IPS DF 6.9 (cell line): ENCODE data around the gene ENPP5.
"Not testable (repeated sequence)": the region's sequence is repeated elsewhere in the genome, so short reads cannot be mapped to it uniquely, and the experiment has no call there.

Experiments
- DNase-seq: peaks from one replicate; pipeline ENCODE4 v3.0.0-alpha.2; 2013; ENCODE audit warnings: low read depth, low spot score
- H3K27ac ChIP-seq: one replicate; pipeline ENCODE4 v1.5.1; 2013; ENCODE audit warnings: low read length, control low read depth
- H3K27me3 ChIP-seq: 2 replicates; pipeline ENCODE4 v1.6.1; 2013; ENCODE audit warnings: mild to moderate bottlenecking, low read length; ENCODE audit not compliant: control insufficient read depth, insufficient read depth
- H3K36me3 ChIP-seq: 2 replicates; pipeline ENCODE4 v1.6.1; 2013; ENCODE audit warnings: low read length; ENCODE audit not compliant: control insufficient read depth, insufficient read depth
- H3K4me1 ChIP-seq: 2 replicates; pipeline ENCODE4 v1.6.1; 2013; ENCODE audit warnings: low read length; ENCODE audit not compliant: control insufficient read depth, insufficient read depth
- H3K4me3 ChIP-seq: 2 replicates; pipeline ENCODE4 v1.5.1; 2013; ENCODE audit warnings: mild to moderate bottlenecking, low read length
- H3K9me3 ChIP-seq: 2 replicates; pipeline ENCODE4 v1.6.1; 2013; ENCODE audit warnings: low read length, inconsistent platforms; ENCODE audit not compliant: control insufficient read depth, insufficient read depth
- WGBS: extraction: QIAGEN DNeasy Blood & Tissue Kit; methylation state at CpG from one replicate; pipeline ENCODE4 v1.1.7; 2013; ENCODE audit warnings: mixed read lengths, missing lambda C conversion rate; ENCODE audit not compliant: insufficient read length, insufficient coverage; 5-methylcytosine and 5-hydroxymethylcytosine counted together

ENPP5 gene

DNA sequence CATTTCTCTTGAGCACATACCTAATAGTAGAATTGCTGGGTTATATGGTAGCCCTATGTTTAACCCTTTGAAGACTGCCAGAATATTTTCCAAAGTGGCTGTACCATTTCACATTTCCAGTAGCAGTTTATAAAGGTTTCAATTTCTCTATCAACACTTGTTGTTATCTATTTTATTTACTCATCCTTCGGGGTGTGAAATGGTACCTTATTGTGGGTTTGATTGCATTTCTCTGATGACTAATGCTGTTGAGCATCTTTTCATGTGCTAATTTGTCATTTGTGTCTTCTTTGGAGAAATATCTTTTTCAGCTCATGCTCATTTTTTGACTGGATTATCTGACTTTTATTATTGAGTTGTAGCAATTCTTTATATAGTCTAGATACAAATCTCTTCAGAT lies 35.6 kb downstream of the ENPP5 start:
- no peaks in the 10 kb centered on the region for H3K9me3 ChIP-seq
- H3K27me3 ChIP-seq, result no peaks in the 10 kb centered on the region; the same call in 1 of the 2 replicates
- H3K36me3 ChIP-seq, result no peaks in the 10 kb centered on the region
- H3K4me3 ChIP-seq, result no peak overlapping the region
- no CpG with 5 or more reads among the region's 1 CpG for WGBS
- H3K4me1 ChIP-seq, result no peaks in the 10 kb centered on the region
- H3K27ac ChIP-seq, result no peak overlapping the region
- no peak for DNase-seq

DNA sequence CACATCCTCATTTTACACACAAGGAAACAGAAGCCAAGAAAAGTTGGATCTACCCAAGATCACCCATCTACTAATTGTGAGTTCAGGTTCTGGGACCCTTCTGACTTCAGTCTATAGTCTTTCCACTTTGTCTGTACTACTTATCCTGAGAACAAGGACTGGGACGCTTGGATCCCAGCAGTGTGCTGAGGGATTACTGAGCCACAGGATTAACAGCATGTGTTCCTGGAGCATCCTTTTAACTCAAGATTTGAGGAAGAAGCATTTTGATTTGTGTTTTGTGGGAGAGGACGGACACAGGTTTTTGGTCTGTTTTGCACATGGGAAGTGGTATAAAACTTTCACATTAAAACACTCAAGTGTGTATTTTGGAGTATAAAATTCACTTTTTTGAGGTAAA lies 36.6 kb downstream of the ENPP5 start:
- WGBS, result no CpG with 5 or more reads among the region's 2 CpGs
- H3K27ac ChIP-seq, result no peak overlapping the region
- no peaks in the 10 kb centered on the region for H3K9me3 ChIP-seq
- DNase-seq, result no peak
- H3K4me3 ChIP-seq, result no peak overlapping the region
- no peaks in the 10 kb centered on the region for H3K36me3 ChIP-seq
- no peaks in the 10 kb centered on the region for H3K4me1 ChIP-seq
- H3K27me3 ChIP-seq, result no peaks in the 10 kb centered on the region; the same call in 1 of the 2 replicates

DNA sequence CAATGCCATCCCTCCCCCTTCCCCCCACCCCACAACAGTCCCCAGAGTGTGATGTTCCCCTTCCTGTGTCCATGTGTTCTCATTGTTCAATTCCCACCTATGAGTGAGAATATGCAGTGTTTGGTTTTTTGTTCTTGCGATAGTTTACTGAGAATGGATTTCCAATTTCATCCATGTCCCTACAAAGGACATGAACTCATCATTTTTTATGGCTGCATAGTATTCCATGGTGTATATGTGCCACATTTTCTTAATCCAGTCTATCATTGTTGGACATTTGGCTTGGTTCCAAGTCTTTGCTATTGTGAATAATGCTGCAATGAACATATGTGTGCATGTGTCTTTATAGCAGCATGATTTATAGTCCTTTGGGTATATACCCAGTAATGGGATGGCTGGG lies 39.5 kb downstream of the ENPP5 start:
- not testable (repeated sequence) for H3K9me3 ChIP-seq, H3K36me3 ChIP-seq, H3K4me3 ChIP-seq, DNase-seq, H3K27ac ChIP-seq, H3K27me3 ChIP-seq, H3K4me1 ChIP-seq
- WGBS, result no CpG with 5 or more reads among the region's 1 CpG

DNA sequence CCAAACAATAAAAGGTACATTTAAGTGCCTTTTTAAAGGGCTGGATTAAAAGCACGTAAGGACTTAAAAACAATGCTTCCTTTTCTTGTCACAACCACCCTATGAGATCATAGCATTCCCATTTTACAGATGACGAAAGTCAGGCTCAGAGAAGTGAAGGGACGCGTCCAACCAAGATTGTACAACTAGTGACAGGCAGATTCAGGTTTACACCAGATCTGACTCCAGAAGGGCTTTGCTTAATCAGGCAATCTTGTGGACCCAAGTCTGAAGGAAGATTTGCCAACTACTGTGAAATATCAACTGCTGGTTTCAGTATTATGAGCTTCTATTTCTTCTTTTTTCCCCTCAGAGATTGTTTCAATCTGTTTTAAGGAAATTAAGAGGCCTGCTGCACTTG lies 40.1 kb downstream of the ENPP5 start:
- peaks cover 1% of the 10 kb centered on the region; the same call in 1 of the 2 replicates for H3K27me3 ChIP-seq
- WGBS, result no CpG with 5 or more reads among the region's 4 CpGs
- no peaks in the 10 kb centered on the region for H3K36me3 ChIP-seq
- H3K27ac ChIP-seq, result no peak overlapping the region
- H3K9me3 ChIP-seq, result no peaks in the 10 kb centered on the region
- no peak overlapping the region; the same call in 1 of the 2 replicates for H3K4me3 ChIP-seq
- no peak for DNase-seq
- H3K4me1 ChIP-seq, result no peaks in the 10 kb centered on the region

DNA sequence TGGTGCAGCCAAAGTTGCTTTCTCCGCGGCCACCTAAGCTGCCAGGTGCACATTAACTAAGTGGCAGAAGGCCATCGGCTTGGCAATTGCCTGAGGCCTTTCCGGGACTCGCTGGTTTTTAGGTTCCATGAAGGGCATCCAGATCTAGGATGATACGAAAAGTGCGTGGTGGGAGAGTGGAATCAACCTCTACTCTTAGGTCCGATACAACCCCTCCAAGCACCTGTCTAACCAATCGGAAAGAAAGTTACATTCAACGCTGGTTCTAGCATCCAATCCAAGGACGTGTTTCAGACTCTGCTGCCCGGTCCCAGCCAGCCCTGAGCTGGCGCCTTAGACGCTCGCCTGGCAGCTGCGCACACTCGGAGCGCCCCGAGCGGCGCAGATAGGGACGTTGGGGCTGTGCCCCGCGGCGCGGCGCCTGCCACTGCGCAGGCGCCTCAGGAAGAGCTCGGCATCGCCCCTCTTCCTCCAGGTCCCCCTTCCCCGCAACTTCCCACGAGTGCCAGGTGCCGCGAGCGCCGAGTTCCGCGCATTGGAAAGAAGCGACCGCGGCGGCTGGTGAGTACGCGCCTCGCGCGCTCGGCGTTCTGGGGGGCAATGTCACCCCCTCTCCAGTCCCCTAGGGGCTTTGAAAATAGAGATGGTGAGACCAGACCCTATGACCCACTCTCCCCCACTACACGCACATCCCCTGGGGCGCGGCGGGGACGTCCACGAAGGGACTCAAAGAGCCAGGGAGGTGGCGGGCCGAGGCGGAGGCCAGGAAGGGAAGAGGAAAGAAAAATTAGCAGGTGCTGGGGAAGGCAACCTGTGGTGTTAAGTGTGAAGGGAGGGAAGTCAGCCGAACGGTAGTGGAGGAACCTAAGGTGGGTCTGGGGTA lies 40.9 kb downstream of the ENPP5 start, which contains the start of gene ENPP4:
Gene ENPP4 (plus strand): TSS at position 361 of the 883 bp plus-strand sequence. CDS start 9,595 bp downstream, outside the sequence.
- DNase-seq, result peak; percentile 91
- WGBS, result no CpG with 5 or more reads among the region's 61 CpGs
- H3K4me1 ChIP-seq, result no peaks in the 10 kb centered on the region
- no peaks in the 10 kb centered on the region for H3K9me3 ChIP-seq
- H3K27ac ChIP-seq, result no peak within 1 kb of the TSS
- H3K27me3 ChIP-seq, result peaks cover 1% of the 10 kb centered on the region; the same call in 1 of the 2 replicates
- no peaks in the 10 kb centered on the region for H3K36me3 ChIP-seq
- H3K4me3 ChIP-seq, result peak within 1 kb of the TSS; percentile 72; the same call in 1 of the 2 replicates

DNA sequence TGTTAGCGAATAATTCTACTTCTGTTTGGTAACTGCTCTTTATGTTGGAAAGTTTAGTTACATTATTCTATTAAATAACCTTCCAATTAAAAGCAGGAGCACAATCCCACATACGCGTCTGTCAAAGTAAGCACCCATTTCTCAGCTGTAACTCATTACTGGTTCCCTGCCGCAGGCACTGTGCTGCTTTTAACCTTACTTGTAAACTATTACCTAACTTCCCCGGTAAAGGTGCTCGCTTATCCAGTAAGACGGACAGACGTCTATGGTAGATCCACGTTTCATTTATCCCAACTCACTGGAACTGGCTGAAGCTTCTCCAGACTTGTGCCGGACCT lies 41.5 kb downstream of the ENPP5 start:
- Histone ChIP-seq H3K27me3 (peaks cover 1% of the 10 kb centered on the region; the same call in 1 of the 2 replicates), H3K36me3 (no peaks in the 10 kb centered on the region), H3K27ac (no peak overlapping the region), H3K9me3 (no peaks in the 10 kb centered on the region), H3K4me1 (no peaks in the 10 kb centered on the region), H3K4me3 (peak overlapping the region; percentile 72; the same call in 1 of the 2 replicates)
- WGBS, result no CpG with 5 or more reads among the region's 10 CpGs
- DNase-seq, result no peak

DNA sequence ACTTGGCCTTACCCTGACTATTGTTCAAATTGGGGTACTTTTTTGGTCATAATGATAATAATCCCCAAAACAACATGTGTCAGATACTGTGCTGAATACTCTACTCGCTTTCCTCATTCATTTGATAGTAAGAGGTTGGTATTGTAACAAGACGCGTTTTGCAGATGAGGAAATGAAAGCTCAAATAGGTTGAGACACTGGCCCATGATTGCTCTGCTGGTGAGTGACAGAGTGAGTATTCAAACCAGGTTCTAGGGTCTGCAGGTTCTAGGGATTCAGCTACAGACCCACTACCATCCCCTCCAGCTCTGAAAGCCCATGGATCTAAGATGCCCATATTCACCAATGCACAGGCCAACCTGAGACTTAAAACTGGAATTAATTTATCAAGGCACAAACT lies 42.3 kb downstream of the ENPP5 start:
- WGBS, result no CpG with 5 or more reads among the region's 3 CpGs
- peaks cover 1% of the 10 kb centered on the region; the same call in 1 of the 2 replicates for H3K27me3 ChIP-seq
- no peaks in the 10 kb centered on the region for H3K36me3 ChIP-seq
- H3K4me3 ChIP-seq, result no peak overlapping the region
- no peaks in the 10 kb centered on the region for H3K4me1 ChIP-seq
- no peak for DNase-seq
- no peak overlapping the region for H3K27ac ChIP-seq
- no peaks in the 10 kb centered on the region for H3K9me3 ChIP-seq

DNA sequence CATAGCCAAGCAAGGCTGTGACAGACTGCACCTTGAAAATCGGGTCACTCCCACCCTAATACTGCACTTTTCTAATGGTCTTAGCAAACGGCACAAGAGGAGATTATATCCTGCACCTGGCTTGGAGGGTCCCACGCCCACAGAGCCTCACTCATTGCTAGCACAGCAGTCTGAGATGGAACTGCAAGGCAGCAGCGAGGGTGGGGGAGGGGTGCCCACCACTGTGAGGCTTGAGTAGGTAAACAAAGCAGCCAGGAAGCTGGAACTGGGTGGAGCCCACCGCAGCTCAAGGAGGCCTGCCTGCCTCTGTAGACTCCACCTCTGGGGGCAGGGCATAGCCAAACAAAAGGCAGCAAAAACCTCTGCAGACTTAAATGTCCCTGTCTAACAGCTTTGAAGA lies 51.1 kb downstream of the ENPP5 start:
- not testable (repeated sequence) for H3K4me1 ChIP-seq, H3K27me3 ChIP-seq, DNase-seq, H3K9me3 ChIP-seq, H3K27ac ChIP-seq, H3K36me3 ChIP-seq, H3K4me3 ChIP-seq
- no CpG with 5 or more reads among the region's 5 CpGs for WGBS

DNA sequence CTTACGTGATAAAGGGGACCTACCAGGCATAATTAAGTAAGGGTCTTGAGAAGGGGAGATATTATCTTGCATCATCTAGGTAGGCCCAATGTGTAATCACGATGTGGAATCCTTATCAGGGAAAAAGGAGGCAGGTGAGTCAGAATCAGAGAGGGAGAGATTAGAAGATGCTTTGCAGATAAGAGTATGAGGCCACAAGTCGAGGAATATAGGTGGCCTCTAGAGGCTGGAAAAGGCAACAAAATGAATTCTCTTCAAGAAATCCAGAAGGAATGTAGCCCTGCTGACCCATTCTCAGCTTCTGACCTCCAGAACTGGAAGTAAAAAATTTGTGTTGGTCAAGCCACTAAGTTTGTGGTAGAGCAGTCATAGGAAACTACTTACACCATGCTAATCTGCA lies 51.9 kb downstream of the ENPP5 start:
- H3K36me3 ChIP-seq, result no peaks in the 10 kb centered on the region
- WGBS, result no CpG with 5 or more reads among the region's 3 CpGs
- DNase-seq, result no peak

DNA sequence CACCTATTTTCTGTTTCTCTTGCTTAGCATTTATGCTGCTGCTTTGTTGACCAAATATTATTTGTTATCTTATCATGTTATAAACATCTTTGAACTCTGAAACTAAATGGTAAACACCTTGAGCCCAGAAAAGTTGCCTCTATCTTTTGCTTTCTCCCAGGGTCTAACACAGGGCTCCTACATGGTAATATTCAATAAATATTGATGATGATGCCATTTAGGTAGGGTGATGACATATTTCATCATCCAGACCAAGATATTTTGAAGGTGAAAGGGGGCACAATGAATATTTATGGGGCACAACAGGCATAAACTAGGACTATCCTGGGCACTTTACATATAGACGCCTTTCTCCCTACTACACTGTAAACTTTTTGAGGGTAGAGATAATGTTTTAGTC lies 52.6 kb downstream of the ENPP5 start:
- no peaks in the 10 kb centered on the region for H3K36me3 ChIP-seq
- H3K27me3 ChIP-seq, result no peaks in the 10 kb centered on the region
- no peaks in the 10 kb centered on the region for H3K4me1 ChIP-seq
- no peaks in the 10 kb centered on the region; the same call in 1 of the 2 replicates for H3K9me3 ChIP-seq
- WGBS, result no CpG with 5 or more reads among the region's 1 CpG
- no peak overlapping the region for H3K27ac ChIP-seq
- no peak overlapping the region for H3K4me3 ChIP-seq
- no peak for DNase-seq

More for the DNA sequence above, 51.9 kb downstream of the ENPP5 start:
- Histone ChIP-seq H3K27me3 (no peaks in the 10 kb centered on the region), H3K27ac (no peak overlapping the region), H3K4me1 (no peaks in the 10 kb centered on the region), H3K4me3 (no peak overlapping the region), H3K9me3 (no peaks in the 10 kb centered on the region; the same call in 1 of the 2 replicates)
